H1 (cell line): ENCODE measurements around the gene CHI3L1. TPM values are rescaled to one million over a fixed set of nuclear protein-coding genes. Genes with fewer than 3 reads are reported as not detected.

Experiments used
- CHD7 ChIP-seq: fragments of 300-600 bp; sonication (generic); IDR thresholded peaks from 2 replicates; pipeline ENCODE4 v1.7.1; 2012; ENCODE audit warnings: low read length, moderate library complexity, mild to moderate bottlenecking, inconsistent platforms; ENCODE audit not compliant: insufficient replicate concordance
- polyA plus RNA-seq, 7 experiments: library from polyadenylated mRNA; depleted of rRNA in 3 of 7; stranded (reverse) in 5 of 7; unstranded in 2 of 7; fragments of >200 nt in 5 of 7; fragments of 200-250 nt in 2 of 7; gene quantifications; 1 replicate in 5 of 7; 2 replicates in 1 of 7; 4 replicates in 1 of 7; pipeline versions ENCODE4 v1.2.1 to v1.2.3, GENCODE V29; 2011 to 2013; ENCODE audit warnings: missing spikeins in 2 of 7, mixed read lengths in 2 of 7
- total RNA-seq: library from RNA; stranded (reverse); fragmentation: NEBNext Ultra II Directional; extraction: Animal tissue kit (Norgen Biotek cat#: 25700); gene quantifications from 2 replicates; pipeline ENCODE4 v1.2.1, GENCODE V29; 2021

CHI3L1 gene
- total and polyA plus RNA-seq, 2 of the 8 experiments (the other 6 are each of a cell fraction or from before 2014, with no cell fraction given), result 1.0 TPM; not detected in 1

- no peak for TF ChIP-seq CHD7
- TF ChIP-seq, all 59 proteins: peak for 0
Measured at GRCh38 chr1:203156280-203156679, 30.2 kb downstream of the CHI3L1 start (continued).
